PC-9 (cell line): Measurements from ENCODE around the gene SCRN3. TPM values are rescaled to one million over a fixed set of nuclear protein-coding genes. Genes with fewer than 3 reads are reported as not detected.

ENCODE experiments used
- BruUV-seq: library from RNA; stranded (reverse); fragments of 400-500 nt; replicated peaks from 2 replicates; lab custom pipeline; 2021; lab: Mats Ljungman, UMichigan
- CTCF ChIA-PET: fragments of 300-600 bp; sonication (Branson Sonifier 250); formaldehyde crosslinking; loops from one replicate; lab custom pipeline; 2022; ENCODE audit warnings: antibody characterized with exemption; lab: Charles Lee
- POLR2A ChIA-PET: fragments of 300-600 bp; sonication (Branson Sonifier 250); formaldehyde crosslinking; loops from one replicate; lab custom pipeline; 2022; ENCODE audit warnings: antibody characterized with exemption; ENCODE audit not compliant: unreplicated experiment; lab: Charles Lee
- DNase-seq, 2 experiments: peaks; one replicate each; pipeline versions ENCODE4 v3.0.0 to v3.0.0-alpha.2; 2015 to 2022; ENCODE audit warnings: mixed read lengths in 1 of 2
- H2AFZ ChIP-seq: fragments of 200-600 bp; sonication (generic); 2 replicates; pipeline ENCODE4 v1.8.1; 2017; ENCODE audit warnings: antibody characterized with exemption
- H3F3A ChIP-seq: fragments of 200-600 bp; sonication (generic); 2 replicates; pipeline ENCODE4 v1.8.1; 2017; ENCODE audit warnings: antibody characterized with exemption, mild to moderate bottlenecking, low read depth; ENCODE audit not compliant: insufficient read depth
- H3K27ac ChIP-seq: fragments of 200-600 bp; sonication (generic); 2 replicates; pipeline ENCODE4 v1.6.1; 2016; ENCODE audit warnings: mixed run types
- H3K27me3 ChIP-seq: fragments of 200-600 bp; sonication (generic); 2 replicates; pipeline ENCODE4 v1.6.1; 2016; ENCODE audit warnings: low read depth, mixed run types; ENCODE audit not compliant: insufficient read depth
- H3K36me3 ChIP-seq: fragments of 200-600 bp; sonication (generic); 2 replicates; pipeline ENCODE4 v1.6.1; 2016; ENCODE audit warnings: low read depth, mixed run types
- H3K4me1 ChIP-seq: fragments of 200-600 bp; sonication (generic); replicated peaks from 2 replicates; pipeline ENCODE4 v1.6.1; 2016; ENCODE audit warnings: mixed run types; ENCODE audit not compliant: insufficient read depth
- H3K4me2 ChIP-seq: fragments of 200-600 bp; sonication (generic); 2 replicates; pipeline ENCODE4 v1.6.1; 2017; ENCODE audit warnings: mixed run types
- H3K4me3 ChIP-seq: fragments of 200-600 bp; sonication (generic); 2 replicates; pipeline ENCODE4 v1.6.1; 2016; ENCODE audit warnings: mixed run types
- H3K79me2 ChIP-seq: fragments of 200-600 bp; sonication (generic); 2 replicates; pipeline ENCODE4 v1.6.1; 2017; ENCODE audit warnings: low read depth, mixed run types
- H3K9me2 ChIP-seq: fragments of 200-600 bp; sonication (generic); 2 replicates; pipeline ENCODE4 v1.8.1; 2017; ENCODE audit warnings: mild to moderate bottlenecking; ENCODE audit not compliant: insufficient read depth
- H3K9me3 ChIP-seq: fragments of 200-600 bp; sonication (generic); 2 replicates; pipeline ENCODE4 v1.8.1; 2016; ENCODE audit warnings: low read depth; ENCODE audit not compliant: insufficient read depth
- H4K20me1 ChIP-seq: fragments of 200-600 bp; sonication (generic); 2 replicates; pipeline ENCODE4 v1.8.1; 2017; ENCODE audit not compliant: insufficient read depth
- EZH2 ChIP-seq: fragments of 200-600 bp; sonication (generic); IDR thresholded peaks from 2 replicates; pipeline ENCODE4 v1.8.0; 2017; ENCODE audit warnings: antibody characterized with exemption, low read depth
- intact Hi-C: fragments of 100-400 bp; cut with micrococcal nuclease; formaldehyde crosslinking; loops from one replicate; pipeline ENCODE4 v1.10.0; 2022; ENCODE audit not compliant: unreplicated experiment
- total RNA-seq: library from RNA; stranded (reverse); gene quantifications from 2 replicates; pipeline ENCODE4 v1.2.3, GENCODE V29; 2021
- TF ChIP-seq, protein P1 (sequence below): fragments of 200-600 bp; sonication (generic); conservative IDR thresholded peaks from 2 replicates; pipeline ENCODE4 v1.6.1; 2017; ENCODE audit warnings: mixed run types, antibody characterized with exemption, mild to moderate bottlenecking, moderate library complexity

SCRN3 gene
- total RNA-seq, 1 experiment from 2014 or later = 28.7 TPM

DNA sequence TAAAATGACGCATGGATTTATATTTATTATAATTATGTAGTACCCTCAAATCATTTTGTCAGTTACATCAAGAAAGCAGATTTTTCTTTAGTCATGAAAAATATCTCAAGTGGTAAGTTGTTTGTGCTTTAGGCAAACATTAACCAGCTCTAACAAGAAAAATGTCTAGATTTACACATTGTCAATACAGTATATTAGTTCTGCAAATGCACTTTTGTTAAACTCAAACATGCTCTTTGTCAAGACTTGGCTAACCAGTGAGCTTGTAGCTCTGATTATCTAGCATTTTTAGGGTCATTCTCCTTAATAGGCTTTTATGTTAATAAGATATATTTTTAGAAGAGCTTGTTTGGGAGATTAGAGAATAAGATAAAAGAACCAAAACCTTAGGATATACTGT is 32.7 kb downstream of the SCRN3 start:
- Histone ChIP-seq H3F3A (no peaks in the 10 kb centered on the region), H3K4me2 (no peak overlapping the region), H2AFZ (no peak overlapping the region), H3K4me1 (no peaks in the 10 kb centered on the region), H3K4me3 (no peak overlapping the region), H3K36me3 (no peaks in the 10 kb centered on the region), H3K79me2 (no peaks in the 10 kb centered on the region), H4K20me1 (no peaks in the 10 kb centered on the region), H3K27me3 (no peaks in the 10 kb centered on the region), H3K27ac (no peak overlapping the region), H3K9me2 (no peaks in the 10 kb centered on the region), H3K9me3 (no peaks in the 10 kb centered on the region)
- BruUV-seq = no TSS peak
- TF ChIP-seq EZH2 = no peak
- TF ChIP-seq, protein P1, sequence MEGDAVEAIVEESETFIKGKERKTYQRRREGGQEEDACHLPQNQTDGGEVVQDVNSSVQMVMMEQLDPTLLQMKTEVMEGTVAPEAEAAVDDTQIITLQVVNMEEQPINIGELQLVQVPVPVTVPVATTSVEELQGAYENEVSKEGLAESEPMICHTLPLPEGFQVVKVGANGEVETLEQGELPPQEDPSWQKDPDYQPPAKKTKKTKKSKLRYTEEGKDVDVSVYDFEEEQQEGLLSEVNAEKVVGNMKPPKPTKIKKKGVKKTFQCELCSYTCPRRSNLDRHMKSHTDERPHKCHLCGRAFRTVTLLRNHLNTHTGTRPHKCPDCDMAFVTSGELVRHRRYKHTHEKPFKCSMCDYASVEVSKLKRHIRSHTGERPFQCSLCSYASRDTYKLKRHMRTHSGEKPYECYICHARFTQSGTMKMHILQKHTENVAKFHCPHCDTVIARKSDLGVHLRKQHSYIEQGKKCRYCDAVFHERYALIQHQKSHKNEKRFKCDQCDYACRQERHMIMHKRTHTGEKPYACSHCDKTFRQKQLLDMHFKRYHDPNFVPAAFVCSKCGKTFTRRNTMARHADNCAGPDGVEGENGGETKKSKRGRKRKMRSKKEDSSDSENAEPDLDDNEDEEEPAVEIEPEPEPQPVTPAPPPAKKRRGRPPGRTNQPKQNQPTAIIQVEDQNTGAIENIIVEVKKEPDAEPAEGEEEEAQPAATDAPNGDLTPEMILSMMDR = no peak
- DNase-seq = no peak
- CTCF ChIA-PET = no interaction called here
- intact Hi-C loops = no loop called here
- POLR2A ChIA-PET = no interaction called here

DNA sequence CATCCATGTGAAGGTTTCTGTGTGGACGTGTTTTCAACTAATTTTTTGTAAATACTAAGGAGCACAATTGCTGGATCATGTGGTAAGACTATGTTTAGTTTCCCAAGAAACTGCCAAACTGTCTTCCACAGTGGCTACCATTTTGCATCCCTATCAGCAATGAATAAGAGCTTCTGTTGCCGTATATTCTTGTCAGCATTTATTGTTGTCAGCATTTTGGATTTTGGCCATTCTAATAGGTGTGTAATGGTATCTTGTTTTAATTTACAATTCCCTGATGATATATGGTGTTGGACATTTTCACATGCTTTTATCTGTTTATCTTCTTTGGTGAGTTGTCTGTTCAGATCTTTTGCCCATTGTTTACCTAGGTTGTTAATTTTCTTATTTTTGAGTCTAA is 34.5 kb downstream of the SCRN3 start:
- Histone ChIP-seq H3K9me2 (no peaks in the 10 kb centered on the region), H3K4me1 (no peaks in the 10 kb centered on the region), H3K27ac (no peak overlapping the region), H3F3A (no peaks in the 10 kb centered on the region), H3K36me3 (no peaks in the 10 kb centered on the region), H3K9me3 (no peaks in the 10 kb centered on the region), H3K79me2 (no peaks in the 10 kb centered on the region), H2AFZ (no peak overlapping the region), H3K4me3 (no peak overlapping the region), H3K27me3 (no peaks in the 10 kb centered on the region), H3K4me2 (no peak overlapping the region), H4K20me1 (no peaks in the 10 kb centered on the region)
- TF ChIP-seq, protein P1 = no peak
- TF ChIP-seq EZH2 = no peak
- intact Hi-C loops = no loop called here
- ChIA-PET POLR2A (interaction anchor here (0.6 kb wide), 1 partner anchor 11 kb away, joined by 6 read pairs; no protein-coding TSS in a partner anchor), CTCF (no interaction called here)
- no peak for DNase-seq
- no TSS peak for BruUV-seq

DNA sequence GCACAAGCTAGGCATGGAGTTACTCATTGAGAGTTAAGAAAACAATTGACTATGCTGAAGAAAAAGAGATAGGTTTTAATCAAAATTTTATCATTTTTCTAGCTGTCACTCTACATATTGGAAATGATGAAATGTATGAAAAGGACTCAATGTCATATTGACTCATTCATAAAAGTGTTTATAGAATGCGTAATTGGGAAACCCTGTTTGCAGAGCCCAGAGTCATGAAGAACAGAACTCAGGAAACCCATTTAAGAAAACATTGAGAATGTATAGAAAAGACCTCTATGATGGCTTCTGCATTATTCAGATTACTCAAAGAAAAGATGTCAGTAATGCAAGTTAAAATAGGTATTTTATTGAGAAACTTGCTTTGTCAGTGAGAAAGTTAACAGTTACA is 36.4 kb downstream of the SCRN3 start:
- no peak overlapping the region for H3K4me2 ChIP-seq
- no TSS peak for BruUV-seq
- H3K9me2 ChIP-seq = no peaks in the 10 kb centered on the region
- ChIA-PET POLR2A (no interaction called here), CTCF (no interaction called here)
- no peak overlapping the region for H2AFZ ChIP-seq
- H3K27me3 ChIP-seq = no peaks in the 10 kb centered on the region
- no peaks in the 10 kb centered on the region for H4K20me1 ChIP-seq
- H3K4me1 ChIP-seq = no peaks in the 10 kb centered on the region
- no peaks in the 10 kb centered on the region; the same call in 1 of the 2 replicates for H3F3A ChIP-seq
- no peaks in the 10 kb centered on the region for H3K36me3 ChIP-seq
- intact Hi-C loops = no loop called here
- no peak for DNase-seq
- H3K27ac ChIP-seq = no peak overlapping the region
- no peaks in the 10 kb centered on the region for H3K9me3 ChIP-seq
- H3K4me3 ChIP-seq = no peak overlapping the region
- no peaks in the 10 kb centered on the region for H3K79me2 ChIP-seq
- TF ChIP-seq EZH2 = no peak
- TF ChIP-seq, protein P1 = no peak
